B cell (primary cell): ENCODE data around the gene DCST2. TPM values are rescaled to one million over a fixed set of nuclear protein-coding genes. Genes with fewer than 3 reads are reported as not detected.
A peak's percentile ranks its signal among the peaks of the same experiment; 100 is the strongest.

Experiments
- ATAC-seq: fragments of 200-7000 bp; cut with Tn5 transposase; one replicate; pipeline ENCODE4 v1.10.0; 2021; ENCODE audit warnings: low read depth, mild to moderate bottlenecking, moderate number of reproducible peaks, moderate library complexity
- CTCF ChIA-PET: fragments of 350-600 bp; sonication (Branson Sonifier 250); formaldehyde crosslinking; loops from one replicate; lab custom pipeline; 2021; ENCODE audit warnings: antibody characterized with exemption, inconsistent platforms; lab: Charles Lee
- POLR2A ChIA-PET: fragments of 350-600 bp; sonication (Branson Sonifier 250); formaldehyde crosslinking; loops from one replicate; lab custom pipeline; 2021; ENCODE audit warnings: antibody characterized with exemption; lab: Charles Lee
- DNase-seq: peaks from one replicate; pipeline ENCODE4 v3.0.0; 2013
- H2AFZ ChIP-seq: 2 replicates; pipeline ENCODE4 v1.6.1; 2012; ENCODE audit warnings: mild to moderate bottlenecking, low read depth, low read length; ENCODE audit not compliant: insufficient read depth, poor library complexity, severe bottlenecking
- H3K27ac ChIP-seq, 2 donors: 1 replicate in 1 of 2; 2 replicates in 1 of 2; pipeline ENCODE4 v1.5.1; 2012 to 2013; ENCODE audit warnings: low read length in 2 of 2, mild to moderate bottlenecking in 2 of 2, moderate library complexity in 1 of 2
- H3K27me3 ChIP-seq, 4 experiments: fragments of 200-600 bp in 1 of 4; sonication (generic) in 1 of 4; replicated peaks in 1 of 4; 1 replicate in 2 of 4; 2 replicates in 2 of 4; pipeline versions ENCODE4 v1.6.1 to v1.7.0; 2013 to 2016; ENCODE audit warnings: low read length in 3 of 4, mild to moderate bottlenecking in 2 of 4, mixed read lengths in 1 of 4, moderate library complexity in 1 of 4; ENCODE audit not compliant: insufficient read depth in 4 of 4, control insufficient read depth in 3 of 4; ENCODE audit errors: control extremely low read depth in 1 of 4
- H3K36me3 ChIP-seq, 2 experiments: replicated peaks in 1 of 2; 1 replicate in 1 of 2; 2 replicates in 1 of 2; pipeline versions ENCODE4 v1.6.1 to v1.7.1; 2013; ENCODE audit warnings: low read length in 1 of 2; ENCODE audit not compliant: insufficient read depth in 2 of 2, control insufficient read depth in 1 of 2; ENCODE audit errors: control extremely low read depth in 1 of 2, extremely low read depth in 1 of 2
- H3K4me1 ChIP-seq, 2 donors: fragments of 200-600 bp in 1 of 2; sonication (generic) in 1 of 2; 1 replicate in 1 of 2; 2 replicates in 1 of 2; pipeline versions ENCODE4 v1.5.1 to v1.6.1; 2013 to 2017; ENCODE audit warnings: low read length in 2 of 2; ENCODE audit not compliant: control insufficient read depth in 2 of 2, insufficient read depth in 2 of 2
- H3K4me2 ChIP-seq: replicated peaks from 2 replicates; pipeline ENCODE3; 2012; ENCODE audit warnings: mild to moderate bottlenecking, low read depth, low read length; ENCODE audit not compliant: poor library complexity, severe bottlenecking
- H3K4me3 ChIP-seq, 5 experiments: fragments of 200-600 bp in 1 of 5; sonication (generic) in 1 of 5; 1 replicate in 3 of 5; 2 replicates in 2 of 5; pipeline versions ENCODE4 v1.5.1 to v1.7.0; 2011 to 2016; ENCODE audit warnings: low read length in 4 of 5, mild to moderate bottlenecking in 4 of 5, low read depth in 2 of 5, control low read depth in 1 of 5, moderate library complexity in 1 of 5; ENCODE audit not compliant: insufficient read depth in 1 of 5; ENCODE audit errors: control extremely low read depth in 1 of 5, extremely low read depth in 1 of 5
- H3K79me2 ChIP-seq: fragments of 200-600 bp; sonication (generic); one replicate; pipeline ENCODE4 v1.6.0; 2016; ENCODE audit warnings: low read length; ENCODE audit not compliant: control insufficient read depth, insufficient read depth
- H3K9ac ChIP-seq: fragments of 200-600 bp; sonication (generic); 2 replicates; pipeline ENCODE4 v1.6.1; 2017; ENCODE audit warnings: mild to moderate bottlenecking, low read length, moderate library complexity
- H3K9me3 ChIP-seq, 3 donors: one replicate each; pipeline versions ENCODE4 v1.6.1 to v1.7.1; 2013; ENCODE audit warnings: low read length in 2 of 3; ENCODE audit not compliant: control insufficient read depth in 2 of 3, insufficient read depth in 1 of 3; ENCODE audit errors: control extremely low read depth in 1 of 3
- H4K20me1 ChIP-seq: 2 replicates; pipeline ENCODE4 v1.6.0; 2012; ENCODE audit warnings: mild to moderate bottlenecking, low read length; ENCODE audit not compliant: insufficient read depth, control insufficient read depth, poor library complexity, severe bottlenecking
- H3K27ac Mint-ChIP-seq: one replicate; pipeline ENCODE4 v1.8.0; 2021; ENCODE audit warnings: mixed read lengths
- H3K27me3 Mint-ChIP-seq: one replicate; pipeline ENCODE4 v1.8.0; 2021; ENCODE audit warnings: mixed read lengths
- H3K4me1 Mint-ChIP-seq: one replicate; pipeline ENCODE4 v1.8.0; 2021; ENCODE audit warnings: mixed read lengths
- H3K4me3 Mint-ChIP-seq: one replicate; pipeline ENCODE4 v1.8.0; 2021; ENCODE audit warnings: mixed read lengths
- H3K9me3 Mint-ChIP-seq: one replicate; pipeline ENCODE4 v1.8.0; 2022; ENCODE audit warnings: mixed read lengths; ENCODE audit not compliant: insufficient read depth
- CTCF ChIP-seq: fragments of 200-600 bp; IDR thresholded peaks from one replicate; pipeline ENCODE4 v1.8.0; 2022; ENCODE audit warnings: antibody characterized with exemption, mild to moderate bottlenecking
- EZH2 ChIP-seq: IDR thresholded peaks from 2 replicates; pipeline ENCODE4 v1.6.1; 2012; ENCODE audit warnings: borderline replicate concordance, low read depth, mild to moderate bottlenecking, moderate library complexity, low read length; ENCODE audit not compliant: insufficient read depth, poor library complexity, severe bottlenecking
- WGBS: methylation state at CpG from one replicate; pipeline ENCODE4 v1.1.5; 2013; ENCODE audit warnings: missing lambda C conversion rate; ENCODE audit not compliant: insufficient coverage; 5-methylcytosine and 5-hydroxymethylcytosine counted together
- intact Hi-C: fragments of 100-400 bp; cut with micrococcal nuclease; formaldehyde crosslinking; loops from one replicate; pipeline ENCODE4 v1.10.0; 2022
- polyA plus RNA-seq: library from polyadenylated mRNA; depleted of rRNA; stranded (reverse); fragments of >200 nt; gene quantifications from 2 replicates; pipeline ENCODE4 v1.2.3, GENCODE V29; 2012
- total RNA-seq, 2 donors: library from RNA; stranded (reverse); fragments of 120-200 nt in 1 of 2; gene quantifications; 1 replicate in 1 of 2; 2 replicates in 1 of 2; pipeline versions ENCODE4 v1.2.3 to v1.2.4, GENCODE V29; 2013 to 2022

DCST2 gene
- total and polyA plus RNA-seq, 2 donors (not counting 1 experiment from before 2014, with no cell fraction given): 0.89 to 5.4 TPM

- Histone ChIP-seq H3K9ac (no peak overlapping the region), H3K27ac (peak overlapping the region; percentile 60 to 80), H3K9me3 (no peaks in the 10 kb centered on the region), H4K20me1 (peaks cover 29% of the 10 kb centered on the region), H3K4me3 (peak overlapping the region in 1 of 5 experiments; percentile 23), H3K36me3 (peaks cover 0 to 10% of the 10 kb centered on the region in 2 experiments), H3K4me2 (peak overlapping the region; percentile 96), H3K79me2 (peaks cover 66% of the 10 kb centered on the region), H2AFZ (no peak overlapping the region), H3K27me3 (no peaks in the 10 kb centered on the region), H3K4me1 (peaks cover 85 to 87% of the 10 kb centered on the region in 2 donors)
- Mint-ChIP-seq H3K27me3 (no peaks in the 10 kb centered on the region), H3K4me3 (no peak overlapping the region), H3K4me1 (peaks cover 70% of the 10 kb centered on the region), H3K9me3 (no peaks in the 10 kb centered on the region), H3K27ac (peak overlapping the region; percentile 86)
- ATAC-seq: no peak
- POLR2A ChIA-PET: interaction anchor here (0.7 to 2.4 kb wide), 2 partner anchors 9 to 79 kb away, joined by 3 to 17 read pairs; no protein-coding TSS in a partner anchor
- CTCF ChIA-PET: interaction anchor here (1.4 to 18.4 kb wide), 4 partner anchors 7 to 78 kb away, joined by 3 to 295 read pairs (median 150); partner anchors contain the start of genes LENEP and ZBTB7B
- DNase-seq: no peak
- TF ChIP-seq EZH2: no peak
- no peak for TF ChIP-seq CTCF
- intact Hi-C loops: no loop called here
- WGBS: 85% methylated on average over 4 of the region's 6 CpGs
Observed at GRCh38 chr1:155007251-155007828, 26.2 kb downstream of the DCST2 start.

- no peaks in the 10 kb centered on the region for H3K9me3 ChIP-seq
- H4K20me1 ChIP-seq: peaks cover 29% of the 10 kb centered on the region
- H3K79me2 ChIP-seq: peaks cover 73% of the 10 kb centered on the region
- POLR2A ChIA-PET: interaction anchor here (0.6 to 2.4 kb wide), 3 partner anchors 10 to 164 kb away, joined by 3 to 17 read pairs (median 5); no protein-coding TSS in a partner anchor
- Mint-ChIP-seq H3K9me3 (no peaks in the 10 kb centered on the region), H3K27ac (peak overlapping the region; percentile 86), H3K4me1 (peaks cover 65% of the 10 kb centered on the region), H3K27me3 (no peaks in the 10 kb centered on the region), H3K4me3 (peak overlapping the region; percentile 67)
- TF ChIP-seq EZH2: no peak
- TF ChIP-seq CTCF: no peak
- H3K9ac ChIP-seq: peak overlapping the region; percentile 29
- H2AFZ ChIP-seq: no peak overlapping the region
- peaks cover 78 to 80% of the 10 kb centered on the region in 2 donors for H3K4me1 ChIP-seq
- WGBS: 0% methylated on average over 2 of the region's 2 CpGs
- H3K36me3 ChIP-seq: peaks cover 0 to 10% of the 10 kb centered on the region in 2 experiments
- intact Hi-C loops: loop anchor here (1.0 kb wide), 1 partner anchor 11 kb away; no protein-coding TSS in a partner anchor
- peak overlapping the region; percentile 96 for H3K4me2 ChIP-seq
- H3K27me3 ChIP-seq: no peaks in the 10 kb centered on the region
- CTCF ChIA-PET: interaction anchor here (1.4 to 18.4 kb wide), 4 partner anchors 7 to 78 kb away, joined by 3 to 295 read pairs (median 149); partner anchors contain the start of genes FLAD1, LENEP and ZBTB7B
- DNase-seq: peak; percentile 79
- ATAC-seq: peak; percentile 14
- H3K4me3 ChIP-seq: peak overlapping the region in 1 of 5 experiments; percentile 23
- peak overlapping the region; percentile 80 to 81 for H3K27ac ChIP-seq
Observed at GRCh38 chr1:155006601-155007101, 26.9 kb downstream of the DCST2 start.
